ENCODE measurements around the gene ZBTB20.

ZBTB20 gene

DNA sequence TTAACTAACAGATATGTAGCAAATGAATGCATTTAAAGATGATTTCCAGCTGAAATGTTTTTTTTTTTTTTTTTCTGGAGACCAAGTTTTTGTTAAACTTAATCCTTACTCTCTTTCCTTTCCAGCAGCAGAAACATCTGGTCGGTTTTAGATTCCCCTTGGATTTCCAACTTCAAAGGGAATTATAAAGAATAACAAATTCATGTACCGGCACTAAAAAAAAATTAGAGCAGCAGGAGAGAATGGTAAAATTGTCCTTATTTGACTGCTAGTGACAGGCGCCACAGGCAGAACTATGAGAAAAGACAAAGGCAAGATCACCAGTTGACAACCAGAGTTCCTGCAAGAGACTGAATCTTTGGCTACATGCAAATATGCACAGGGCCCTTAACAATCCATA, 459.9 kb downstream of the ZBTB20 start:
- Histone ChIP-seq H3K4me3 (ENCODE audit: insufficient read depth, low read length, poor library complexity, severe bottlenecking) (no peak overlapping the region), H3F3A (ENCODE audit: insufficient read depth) (no peaks in the 10 kb centered on the region), H3K9ac (ENCODE audit: low read length) (no peak overlapping the region), H2AFZ (ENCODE audit: low read depth, low read length, severe bottlenecking) (no peak overlapping the region), H3K4me2 (ENCODE audit: low read depth, low read length, poor library complexity, severe bottlenecking) (no peak overlapping the region), H4K20me1 (ENCODE audit: low read depth, low read length) (no peaks in the 10 kb centered on the region), H3K9me3 (ENCODE audit: insufficient read depth, low read length) (no peaks in the 10 kb centered on the region), H3K27ac (ENCODE audit: low read depth, low read length) (no peak overlapping the region), H3K36me3 (ENCODE audit: low read length) (no peaks in the 10 kb centered on the region), H3K9me2 (replicated peaks; ENCODE audit: insufficient read depth, low read length) (no peaks in the 10 kb centered on the region), H3K27me3 (ENCODE audit: low read length) (no peaks in the 10 kb centered on the region; the same call in 1 of the 2 replicates), H3K79me2 (ENCODE audit: insufficient read depth, low read length) (no peaks in the 10 kb centered on the region)
- TF ChIP-seq EZH2phosphoT487 (conservative IDR thresholded peaks at IDR 0.05; ENCODE audit: low read length), result no peak
- TF ChIP-seq, protein P1, sequence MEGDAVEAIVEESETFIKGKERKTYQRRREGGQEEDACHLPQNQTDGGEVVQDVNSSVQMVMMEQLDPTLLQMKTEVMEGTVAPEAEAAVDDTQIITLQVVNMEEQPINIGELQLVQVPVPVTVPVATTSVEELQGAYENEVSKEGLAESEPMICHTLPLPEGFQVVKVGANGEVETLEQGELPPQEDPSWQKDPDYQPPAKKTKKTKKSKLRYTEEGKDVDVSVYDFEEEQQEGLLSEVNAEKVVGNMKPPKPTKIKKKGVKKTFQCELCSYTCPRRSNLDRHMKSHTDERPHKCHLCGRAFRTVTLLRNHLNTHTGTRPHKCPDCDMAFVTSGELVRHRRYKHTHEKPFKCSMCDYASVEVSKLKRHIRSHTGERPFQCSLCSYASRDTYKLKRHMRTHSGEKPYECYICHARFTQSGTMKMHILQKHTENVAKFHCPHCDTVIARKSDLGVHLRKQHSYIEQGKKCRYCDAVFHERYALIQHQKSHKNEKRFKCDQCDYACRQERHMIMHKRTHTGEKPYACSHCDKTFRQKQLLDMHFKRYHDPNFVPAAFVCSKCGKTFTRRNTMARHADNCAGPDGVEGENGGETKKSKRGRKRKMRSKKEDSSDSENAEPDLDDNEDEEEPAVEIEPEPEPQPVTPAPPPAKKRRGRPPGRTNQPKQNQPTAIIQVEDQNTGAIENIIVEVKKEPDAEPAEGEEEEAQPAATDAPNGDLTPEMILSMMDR (IDR thresholded peaks at IDR 0.05; ENCODE audit: insufficient read depth, low read length, poor library complexity, severe bottlenecking), result no peak

DNA sequence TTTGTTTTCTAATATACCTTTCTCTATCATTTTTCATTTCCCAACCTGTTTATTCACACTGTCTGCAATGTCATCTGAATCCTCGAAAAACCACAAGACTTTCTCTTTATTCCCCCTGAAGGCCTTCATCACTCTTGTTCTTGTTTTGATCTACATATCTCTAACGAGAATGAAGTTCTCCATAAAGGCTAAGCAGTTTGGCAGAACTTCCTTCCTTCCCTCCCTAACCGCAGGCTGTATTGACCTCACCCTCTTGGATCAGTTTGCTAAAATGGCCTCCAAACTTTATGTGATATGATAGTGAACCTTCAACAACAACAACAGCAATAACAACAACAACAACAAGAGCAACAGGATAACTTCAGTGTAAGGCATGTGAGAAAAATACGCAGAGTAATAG, 460.5 kb downstream of the ZBTB20 start:
- H3K4me2 ChIP-seq (ENCODE audit: low read depth, low read length, poor library complexity, severe bottlenecking), result no peak overlapping the region
- H3K36me3 ChIP-seq (ENCODE audit: low read length), result no peaks in the 10 kb centered on the region
- H2AFZ ChIP-seq (ENCODE audit: low read depth, low read length, severe bottlenecking), result no peak overlapping the region

DNA sequence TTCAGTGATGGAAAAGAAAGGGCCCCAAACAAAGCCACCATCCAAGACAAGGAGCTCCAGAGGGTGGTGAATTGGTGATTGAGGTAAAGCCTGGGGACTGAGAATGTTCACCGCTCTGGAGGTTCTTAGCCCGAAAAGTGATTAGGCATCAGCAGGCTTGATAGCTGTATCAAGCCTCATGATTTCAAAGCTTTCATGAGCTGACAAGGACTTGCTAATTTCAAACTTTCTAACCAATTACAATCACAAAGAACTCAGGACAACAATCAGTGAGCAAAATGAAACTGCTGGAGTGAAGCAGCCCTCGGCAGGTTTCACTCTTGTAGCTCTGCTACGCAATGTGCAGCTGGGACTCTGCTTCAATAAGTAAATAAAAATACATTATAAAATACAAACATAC, 461.9 kb downstream of the ZBTB20 start:
- no peaks in the 10 kb centered on the region for H3K9me3 ChIP-seq (ENCODE audit: insufficient read depth, low read length)

More for the DNA sequence above, 460.5 kb downstream of the ZBTB20 start:
- Histone ChIP-seq H3K79me2 (ENCODE audit: insufficient read depth, low read length) (no peaks in the 10 kb centered on the region), H3K9me2 (replicated peaks; ENCODE audit: insufficient read depth, low read length) (no peaks in the 10 kb centered on the region), H3K27ac (ENCODE audit: low read depth, low read length) (no peak overlapping the region), H3K4me3 (ENCODE audit: insufficient read depth, low read length, poor library complexity, severe bottlenecking) (no peak overlapping the region), H3K27me3 (ENCODE audit: low read length) (no peaks in the 10 kb centered on the region; the same call in 1 of the 2 replicates), H3K9me3 (ENCODE audit: insufficient read depth, low read length) (no peaks in the 10 kb centered on the region), H3F3A (ENCODE audit: insufficient read depth) (no peaks in the 10 kb centered on the region), H3K9ac (ENCODE audit: low read length) (no peak overlapping the region), H4K20me1 (ENCODE audit: low read depth, low read length) (no peaks in the 10 kb centered on the region)
- TF ChIP-seq, protein P1 (IDR thresholded peaks at IDR 0.05; ENCODE audit: insufficient read depth, low read length, poor library complexity, severe bottlenecking), result no peak
- no peak for TF ChIP-seq EZH2phosphoT487 (conservative IDR thresholded peaks at IDR 0.05; ENCODE audit: low read length)

More for the DNA sequence above, 461.9 kb downstream of the ZBTB20 start:
- Histone ChIP-seq H3K4me3 (ENCODE audit: insufficient read depth, low read length, poor library complexity, severe bottlenecking) (no peak overlapping the region), H3K27me3 (ENCODE audit: low read length) (no peaks in the 10 kb centered on the region; the same call in 1 of the 2 replicates), H4K20me1 (ENCODE audit: low read depth, low read length) (no peaks in the 10 kb centered on the region), H3K9ac (ENCODE audit: low read length) (no peak overlapping the region), H3F3A (ENCODE audit: insufficient read depth) (no peaks in the 10 kb centered on the region), H3K79me2 (ENCODE audit: insufficient read depth, low read length) (no peaks in the 10 kb centered on the region), H2AFZ (ENCODE audit: low read depth, low read length, severe bottlenecking) (no peak overlapping the region), H3K4me2 (ENCODE audit: low read depth, low read length, poor library complexity, severe bottlenecking) (no peak overlapping the region), H3K36me3 (ENCODE audit: low read length) (no peaks in the 10 kb centered on the region), H3K27ac (ENCODE audit: low read depth, low read length) (no peak overlapping the region), H3K9me2 (replicated peaks; ENCODE audit: insufficient read depth, low read length) (no peaks in the 10 kb centered on the region)
- TF ChIP-seq, protein P1 (IDR thresholded peaks at IDR 0.05; ENCODE audit: insufficient read depth, low read length, poor library complexity, severe bottlenecking), result no peak
- TF ChIP-seq EZH2phosphoT487 (conservative IDR thresholded peaks at IDR 0.05; ENCODE audit: low read length), result no peak

All from SU-DHL-6 (cell line).